ENCODE data around the gene TAS1R2.
A peak's percentile ranks its signal among the peaks of the same experiment; 100 is the strongest.

The TAS1R2 gene

GRCh38 chr1:18858070-18858688 is 1.3 kb downstream of the TAS1R2 start:
- no peak for TF ChIP-seq REST (IDR thresholded peaks at IDR 0.05; ENCODE audit: low read depth)
- TF ChIP-seq CEBPB (IDR thresholded peaks at IDR 0.05), result no peak
- TF ChIP-seq YY1 (IDR thresholded peaks at IDR 0.05; ENCODE audit: low read depth), result no peak
- no peak for TF ChIP-seq TCF12 (IDR thresholded peaks at IDR 0.05; ENCODE audit: low read depth)
- TF ChIP-seq MAX (IDR thresholded peaks at IDR 0.05), result no peak
- TF ChIP-seq TAF1 (IDR thresholded peaks at IDR 0.05; ENCODE audit: low read depth), result no peak
- no peak for TF ChIP-seq EGR1 (IDR thresholded peaks at IDR 0.05)
- TF ChIP-seq NFIC (IDR thresholded peaks at IDR 0.05), result no peak
- no peak for TF ChIP-seq TEAD4 (IDR thresholded peaks at IDR 0.05)
- no peak for TF ChIP-seq ZBTB7A (IDR thresholded peaks at IDR 0.05; ENCODE audit: low read depth)
- no peak for TF ChIP-seq USF1 (IDR thresholded peaks at IDR 0.05)
- no peak for TF ChIP-seq EP300 (IDR thresholded peaks at IDR 0.05; ENCODE audit: borderline replicate concordance)
- TF ChIP-seq CREB1 (IDR thresholded peaks at IDR 0.05; ENCODE audit: low read depth), result no peak
- no peak for TF ChIP-seq FOXM1 (IDR thresholded peaks at IDR 0.05; ENCODE audit: borderline replicate concordance, low read depth)

- TF ChIP-seq FOXM1 (IDR thresholded peaks at IDR 0.05; ENCODE audit: borderline replicate concordance, low read depth) (no peak), ZBTB7A (IDR thresholded peaks at IDR 0.05; ENCODE audit: low read depth) (no peak)
Measured at GRCh38 chr1:18856435-18856834, 3.0 kb downstream of the TAS1R2 start.

- TF ChIP-seq USF1 (IDR thresholded peaks at IDR 0.05) (no peak), NFIC (IDR thresholded peaks at IDR 0.05) (no peak), RAD21 (IDR thresholded peaks at IDR 0.05; ENCODE audit: low read depth) (no peak), TEAD4 (IDR thresholded peaks at IDR 0.05) (no peak), FOXM1 (IDR thresholded peaks at IDR 0.05; ENCODE audit: borderline replicate concordance, low read depth) (no peak), EGR1 (IDR thresholded peaks at IDR 0.05) (no peak)
Measured at GRCh38 chr1:18855573-18855972, 3.9 kb downstream of the TAS1R2 start.

- no peak for TF ChIP-seq TCF12 (IDR thresholded peaks at IDR 0.05; ENCODE audit: low read depth)
- no peak for TF ChIP-seq NFIC (IDR thresholded peaks at IDR 0.05)
- TF ChIP-seq CREB1 (IDR thresholded peaks at IDR 0.05; ENCODE audit: low read depth), result no peak
- no peak for TF ChIP-seq TEAD4 (IDR thresholded peaks at IDR 0.05)
- no peak for TF ChIP-seq EP300 (IDR thresholded peaks at IDR 0.05; ENCODE audit: borderline replicate concordance)
- TF ChIP-seq CEBPB (IDR thresholded peaks at IDR 0.05), result no peak
Measured at GRCh38 chr1:18854331-18855025, 5.0 kb downstream of the TAS1R2 start.

GRCh38 chr1:18852501-18852900 is 7.0 kb downstream of the TAS1R2 start:
- TF ChIP-seq ZBTB7A (IDR thresholded peaks at IDR 0.05; ENCODE audit: low read depth) (no peak), USF1 (IDR thresholded peaks at IDR 0.05) (peak; percentile 51)

- TF ChIP-seq RAD21 (IDR thresholded peaks at IDR 0.05; ENCODE audit: low read depth) (no peak), TAF1 (IDR thresholded peaks at IDR 0.05; ENCODE audit: low read depth) (no peak), EP300 (IDR thresholded peaks at IDR 0.05; ENCODE audit: borderline replicate concordance) (no peak), TCF12 (IDR thresholded peaks at IDR 0.05; ENCODE audit: low read depth) (no peak)
Measured at GRCh38 chr1:18849261-18849711, 10.2 kb downstream of the TAS1R2 start.

- TF ChIP-seq TAF1 (IDR thresholded peaks at IDR 0.05; ENCODE audit: low read depth) (no peak), REST (IDR thresholded peaks at IDR 0.05; ENCODE audit: low read depth) (no peak), FOXM1 (IDR thresholded peaks at IDR 0.05; ENCODE audit: borderline replicate concordance, low read depth) (no peak), TCF12 (IDR thresholded peaks at IDR 0.05; ENCODE audit: low read depth) (no peak), RAD21 (IDR thresholded peaks at IDR 0.05; ENCODE audit: low read depth) (no peak), CEBPB (IDR thresholded peaks at IDR 0.05) (no peak), YY1 (IDR thresholded peaks at IDR 0.05; ENCODE audit: low read depth) (no peak), USF1 (IDR thresholded peaks at IDR 0.05) (no peak), NFIC (IDR thresholded peaks at IDR 0.05) (no peak), MAX (IDR thresholded peaks at IDR 0.05) (no peak), TEAD4 (IDR thresholded peaks at IDR 0.05) (no peak), ZBTB7A (IDR thresholded peaks at IDR 0.05; ENCODE audit: low read depth) (no peak), EGR1 (IDR thresholded peaks at IDR 0.05) (no peak), EP300 (IDR thresholded peaks at IDR 0.05; ENCODE audit: borderline replicate concordance) (no peak), CREB1 (IDR thresholded peaks at IDR 0.05; ENCODE audit: low read depth) (no peak)
Measured at GRCh38 chr1:18840145-18840544, 19.3 kb downstream of the TAS1R2 start.
